Endothelial cell of umbilical vein (primary cell): ENCODE data around the gene DPP10. TPM values are rescaled to one million over a fixed set of nuclear protein-coding genes. Genes with fewer than 3 reads are reported as not detected.

Source experiments
- BruUV-seq: library from RNA; stranded (reverse); fragments of 400-500 nt; replicated peaks from 2 replicates; lab custom pipeline; 2021; lab: Mats Ljungman, UMichigan
- CTCF ChIA-PET: fragments of 300-600, 350-600 bp; sonication (Branson Sonifier 250); formaldehyde crosslinking; loops from one replicate; lab custom pipeline; 2021; ENCODE audit warnings: antibody characterized with exemption, inconsistent platforms; lab: Charles Lee
- POLR2A ChIA-PET: fragments of 300-600, 350-600 bp; sonication (Branson Sonifier 250); formaldehyde crosslinking; loops from one replicate; lab custom pipeline; 2021; ENCODE audit warnings: antibody characterized with exemption, inconsistent platforms; lab: Charles Lee
- DNase-seq: peaks from one replicate; pipeline ENCODE4 v3.0.0-alpha.2; 2011; ENCODE audit warnings: low read depth, low spot score
- FAIRE-seq: peaks from 2 replicates; lab custom pipeline; 2011; peaks lifted over from hg19 to GRCh38; lab: Jason Lieb, UNC
- H2AFZ ChIP-seq: 2 replicates; pipeline ENCODE4 v1.6.0; 2012; ENCODE audit warnings: low read depth, low read length, control low read depth, inconsistent platforms
- H3K27ac ChIP-seq: 2 replicates; pipeline ENCODE4 v1.5.1; 2011; ENCODE audit warnings: low read depth, mild to moderate bottlenecking, control low read depth, low read length, moderate library complexity; ENCODE audit not compliant: insufficient read depth
- H3K27me3 ChIP-seq, 2 experiments: 2 replicates each; pipeline versions ENCODE4 v1.6.0 to v1.6.1; 2011; ENCODE audit warnings: low read length in 2 of 2, mixed read lengths in 1 of 2; ENCODE audit not compliant: control insufficient read depth in 2 of 2, insufficient read depth in 2 of 2
- H3K36me3 ChIP-seq, 2 experiments: 2 replicates in 1 of 2; 3 replicates in 1 of 2; pipeline ENCODE4 v1.5.1; 2011; ENCODE audit warnings: low read length in 2 of 2, mild to moderate bottlenecking in 1 of 2, moderate library complexity in 1 of 2; ENCODE audit not compliant: control insufficient read depth in 2 of 2, insufficient read depth in 2 of 2; ENCODE audit errors: extremely low read depth in 1 of 2
- H3K4me1 ChIP-seq: 3 replicates; pipeline ENCODE4 v1.5.1; 2011; ENCODE audit warnings: mild to moderate bottlenecking, low read length; ENCODE audit not compliant: control insufficient read depth, insufficient read depth; ENCODE audit errors: extremely low read depth
- H3K4me2 ChIP-seq: 2 replicates; pipeline ENCODE4 v1.6.1; 2011; ENCODE audit warnings: low read length, control low read depth, mixed read lengths; ENCODE audit not compliant: insufficient read depth
- H3K4me3 ChIP-seq, 3 experiments: fragments of 200-600 bp in 1 of 3; sonication (generic), shearing (Covaris generic) in 1 of 3; replicated peaks in 1 of 3; 2 replicates each; pipeline ENCODE4 v1.5.1; 2011 to 2016; ENCODE audit warnings: control low read depth in 3 of 3, low read length in 3 of 3, mild to moderate bottlenecking in 2 of 3, inconsistent platforms in 1 of 3, low read depth in 1 of 3, moderate library complexity in 1 of 3; ENCODE audit not compliant: insufficient read depth in 1 of 3
- H3K79me2 ChIP-seq: 2 replicates; pipeline ENCODE4 v1.6.0; 2012; ENCODE audit warnings: low read length, inconsistent platforms; ENCODE audit not compliant: control insufficient read depth, insufficient read depth
- H3K9ac ChIP-seq: replicated peaks from 2 replicates; pipeline ENCODE3; 2011; ENCODE audit warnings: low read length, control low read depth; ENCODE audit not compliant: insufficient read depth; ENCODE audit errors: extremely low read depth
- H3K9me1 ChIP-seq: replicated peaks from 3 replicates; pipeline ENCODE4 v1.6.0; 2011; ENCODE audit warnings: mild to moderate bottlenecking, low read length; ENCODE audit not compliant: control insufficient read depth, insufficient read depth; ENCODE audit errors: extremely low read depth
- H3K9me3 ChIP-seq: replicated peaks from 2 replicates; pipeline ENCODE4 v1.5.1; 2012; ENCODE audit warnings: low read length, inconsistent platforms; ENCODE audit not compliant: control insufficient read depth, insufficient read depth
- H4K20me1 ChIP-seq: replicated peaks from 2 replicates; pipeline ENCODE3; 2011; ENCODE audit warnings: mild to moderate bottlenecking, low read length; ENCODE audit not compliant: control insufficient read depth, insufficient read depth; ENCODE audit errors: extremely low read depth
- CTCF ChIP-seq, 2 donors: IDR thresholded peaks; 1 replicate in 1 of 2; 2 replicates in 1 of 2; pipeline ENCODE4 v1.5.1; 2011; ENCODE audit warnings: low read length in 2 of 2, mild to moderate bottlenecking in 2 of 2, moderate library complexity in 2 of 2, control low read depth in 1 of 2, inconsistent platforms in 1 of 2, low read depth in 1 of 2; ENCODE audit not compliant: insufficient read depth in 1 of 2; ENCODE audit errors: extremely low read depth in 1 of 2
- EZH2 ChIP-seq: IDR thresholded peaks from 2 replicates; pipeline ENCODE4 v1.6.1; 2012; ENCODE audit warnings: borderline replicate concordance, low read depth, mild to moderate bottlenecking, moderate library complexity, low read length, inconsistent platforms; ENCODE audit not compliant: severe bottlenecking
- FOS ChIP-seq: IDR thresholded peaks from 2 replicates; pipeline ENCODE4 v1.6.1; 2011; ENCODE audit warnings: mild to moderate bottlenecking, low read length, moderate library complexity, borderline replicate concordance; ENCODE audit not compliant: insufficient read depth
- GATA2 ChIP-seq: IDR thresholded peaks from 2 replicates; pipeline ENCODE4 v1.7.0; 2011; ENCODE audit warnings: low read depth, mild to moderate bottlenecking, moderate library complexity, mixed read lengths, low read length; ENCODE audit not compliant: insufficient read length, insufficient read depth
- JUN ChIP-seq: IDR thresholded peaks from 2 replicates; pipeline ENCODE4 v1.6.1; 2011; ENCODE audit warnings: borderline replicate concordance, low read depth; ENCODE audit not compliant: insufficient read length, insufficient read depth
- MAX ChIP-seq: IDR thresholded peaks from 2 replicates; pipeline ENCODE4 v1.6.1; 2011; ENCODE audit not compliant: insufficient read depth, insufficient read length
- MYC ChIP-seq: IDR thresholded peaks from one replicate; pipeline ENCODE4 v1.6.1; 2011; ENCODE audit warnings: mild to moderate bottlenecking, low read depth, low read length
- POLR2A ChIP-seq: IDR thresholded peaks from 2 replicates; pipeline ENCODE4 v1.6.1; 2012; ENCODE audit warnings: low read depth, mild to moderate bottlenecking, control low read depth, low read length
- POLR2AphosphoS5 ChIP-seq: IDR thresholded peaks from 2 replicates; pipeline ENCODE4 v1.6.1; 2012; ENCODE audit warnings: low read depth, mild to moderate bottlenecking, control low read depth, low read length, moderate library complexity; ENCODE audit not compliant: insufficient read depth
- dilution Hi-C: fragments of 300-500 bp; cut with MboI; formaldehyde crosslinking; loops from one replicate; pipeline ENCODE4 v1.15.0; 2019; ENCODE audit warnings: low sequenced_read_pairs; ENCODE audit not compliant: extremely low pct_ligation_motif_present
- intact Hi-C: fragments of 100-400 bp; cut with micrococcal nuclease; formaldehyde crosslinking; loops from one replicate; pipeline ENCODE4 v1.10.0; 2022
- polyA plus RNA-seq, 4 experiments: library from polyadenylated mRNA; depleted of rRNA in 3 of 4; stranded (reverse) in 3 of 4; unstranded in 1 of 4; fragments of >200 nt; gene quantifications; 2 replicates each; pipeline versions ENCODE4 v1.2.1 to v1.2.3, GENCODE V29; 2011 to 2012; ENCODE audit warnings: missing spikeins in 1 of 4
- total RNA-seq: library from RNA; stranded (reverse); gene quantifications from 2 replicates; pipeline ENCODE4 v1.2.3, GENCODE V29; 2021

DPP10 gene
- total and polyA plus RNA-seq, 2 donors (not counting 3 experiments of a cell fraction or from before 2014, with no cell fraction given), result not detected

- no peaks in the 10 kb centered on the region for H4K20me1 ChIP-seq
- TF ChIP-seq CTCF (IDR thresholded peaks at IDR 0.05; ENCODE audit: extremely low read depth in 1 of 2, insufficient read depth in 1 of 2, low read depth in 1 of 2, low read length in 2 of 2) (no peak), POLR2AphosphoS5 (no peak), POLR2A (no peak), EZH2 (no peak), GATA2 (no peak), FOS (no peak), MYC (no peak), JUN (no peak), MAX (no peak)
- H3K9ac ChIP-seq, result no peak overlapping the region
- H3K4me3 ChIP-seq, result no peak overlapping the region
- H3K4me1 ChIP-seq, result no peaks in the 10 kb centered on the region
- ChIA-PET CTCF (no interaction called here), POLR2A (no interaction called here)
- dilution Hi-C loops, result no loop called here
- H3K36me3 ChIP-seq, result no peaks in the 10 kb centered on the region
- H2AFZ ChIP-seq, result no peak overlapping the region
- intact Hi-C loops, result no loop called here
- no peaks in the 10 kb centered on the region for H3K9me1 ChIP-seq
- FAIRE-seq (no peak), DNase-seq (no peak)
- no peak overlapping the region for H3K4me2 ChIP-seq
- H3K79me2 ChIP-seq, result no peaks in the 10 kb centered on the region
- peaks cover 3% of the 10 kb centered on the region for H3K9me3 ChIP-seq
- no TSS peak for BruUV-seq
- H3K27me3 ChIP-seq, result no peaks in the 10 kb centered on the region
- no peak overlapping the region for H3K27ac ChIP-seq
These were observed 437.6 kb downstream of the DPP10 start for GRCh38 chr2:114880046-114880445.
